GM12878 (cell line): Measurements from ENCODE around the gene ADD1. TPM values are rescaled to one million over a fixed set of nuclear protein-coding genes. Genes with fewer than 3 reads are reported as not detected.
A peak's percentile ranks its signal among the peaks of the same experiment; 100 is the strongest.

Experiments
- ATAC-seq: fragments of 200-7000 bp; cut with Tn5 transposase; 3 replicates; pipeline ENCODE4 v1.9.1; 2020; ENCODE audit warnings: mild to moderate bottlenecking, moderate library complexity
- BruUV-seq: library from RNA; stranded (reverse); fragments of 400-500 nt; replicated peaks from 2 replicates; lab custom pipeline; 2021; lab: Mats Ljungman, UMichigan
- CTCF ChIA-PET: fragments of 300-600 bp; sonication (Branson Sonifier 250); formaldehyde crosslinking; extraction: SDS; loops from one replicate; lab custom pipeline; 2021; ENCODE audit warnings: inconsistent platforms; lab: Yijun Ruan, JAX
- POLR2A ChIA-PET: fragments of 350-600 bp; formaldehyde crosslinking; extraction: SDS; loops from one replicate; lab custom pipeline; 2021; ENCODE audit warnings: inconsistent platforms; lab: Charles Lee
- RAD21 ChIA-PET: fragments of 300-600 bp; sonication (Branson Sonifier 250); formaldehyde crosslinking; loops from one replicate; lab custom pipeline; 2023; ENCODE audit warnings: antibody characterized with exemption; ENCODE audit not compliant: unreplicated experiment; lab: Charles Lee
- SMC1A ChIA-PET: fragments of 300-600 bp; sonication (Branson Sonifier 250); formaldehyde crosslinking; loops from one replicate; lab custom pipeline; 2023; ENCODE audit not compliant: unreplicated experiment, uncharacterized antibody; lab: Charles Lee
- DNase-seq: peaks from one replicate; pipeline ENCODE4 v3.0.0-alpha.2; 2011; ENCODE audit warnings: low read depth, low spot score
- FAIRE-seq: peaks from 3 replicates; lab custom pipeline; 2011; peaks lifted over from hg19 to GRCh38; lab: Jason Lieb, UNC
- H2AFZ ChIP-seq: 2 replicates; pipeline ENCODE4 v1.6.0; 2011; ENCODE audit warnings: low read depth, low read length, control low read depth; ENCODE audit not compliant: control insufficient read depth
- H3K27ac ChIP-seq: 2 replicates; pipeline ENCODE4 v1.5.1; 2011; ENCODE audit warnings: control low read depth; ENCODE audit not compliant: control insufficient read depth, insufficient read depth
- H3K27me3 ChIP-seq, 2 experiments: replicated peaks in 1 of 2; 2 replicates each; pipeline versions ENCODE4 v1.6.0 to v1.6.1; 2011; ENCODE audit warnings: low read length in 1 of 2; ENCODE audit not compliant: control insufficient read depth in 2 of 2, insufficient read depth in 2 of 2
- H3K36me3 ChIP-seq, 2 experiments: 2 replicates each; pipeline ENCODE4 v1.5.1; 2011; ENCODE audit warnings: low read length in 1 of 2; ENCODE audit not compliant: control insufficient read depth in 2 of 2, insufficient read depth in 2 of 2
- H3K4me1 ChIP-seq: 2 replicates; pipeline ENCODE4 v1.6.1; 2011; ENCODE audit warnings: mild to moderate bottlenecking, low read length, moderate library complexity, mixed read lengths; ENCODE audit not compliant: control insufficient read depth, insufficient read depth
- H3K4me2 ChIP-seq: 2 replicates; pipeline ENCODE4 v1.6.0; 2011; ENCODE audit warnings: control low read depth; ENCODE audit not compliant: control insufficient read depth, insufficient read depth
- H3K4me3 ChIP-seq: fragments of 200-600 bp; sonication (generic); 2 replicates; pipeline ENCODE4 v1.5.1; 2016
- H3K79me2 ChIP-seq: 2 replicates; pipeline ENCODE4 v1.6.0; 2011; ENCODE audit warnings: low read length; ENCODE audit not compliant: control insufficient read depth, insufficient read depth
- H3K9ac ChIP-seq: 2 replicates; pipeline ENCODE4 v1.8.0; 2011; ENCODE audit warnings: low read length, control low read depth, mixed read lengths; ENCODE audit not compliant: control insufficient read depth, insufficient read depth
- H3K9me3 ChIP-seq: replicated peaks from 3 replicates; pipeline ENCODE4 v1.5.1; 2011; ENCODE audit warnings: mild to moderate bottlenecking, low read length; ENCODE audit not compliant: control insufficient read depth, insufficient read depth
- H4K20me1 ChIP-seq: 2 replicates; pipeline ENCODE4 v1.6.0; 2011; ENCODE audit not compliant: control insufficient read depth, insufficient read depth
- BHLHE40 ChIP-seq, 2 experiments: fragments of 450-650 bp in 1 of 2; IDR thresholded peaks; 2 replicates each; pipeline ENCODE4 v1.6.1; 2011 to 2017; ENCODE audit warnings: low read depth in 2 of 2, borderline replicate concordance in 1 of 2, improper control_type of control experiment in 1 of 2, low read length in 1 of 2, mild to moderate bottlenecking in 1 of 2
- EED ChIP-seq: sonication (generic); IDR thresholded peaks from 2 replicates; pipeline ENCODE4 v1.6.1; 2016; ENCODE audit warnings: antibody characterized with exemption, low read depth
- HCFC1 ChIP-seq: fragments of 150-350 bp; IDR thresholded peaks from 2 replicates; pipeline ENCODE4 v1.6.1; 2014; ENCODE audit warnings: low read length
- IRF3 ChIP-seq: fragments of 450-650 bp; IDR thresholded peaks from 2 replicates; pipeline ENCODE4 v1.6.1; 2014; ENCODE audit warnings: mild to moderate bottlenecking
- KAT2A ChIP-seq: conservative IDR thresholded peaks from 2 replicates; pipeline ENCODE4 v1.6.1; 2011; ENCODE audit warnings: low read depth, low read length; ENCODE audit not compliant: control insufficient read depth
- NFYB ChIP-seq: IDR thresholded peaks from 2 replicates; pipeline ENCODE4 v1.6.1; 2011; ENCODE audit warnings: low read depth, mild to moderate bottlenecking, low read length, improper control_type of control experiment, moderate library complexity; ENCODE audit not compliant: insufficient read depth
- NR2F1 ChIP-seq: fragments of 450-650 bp; conservative IDR thresholded peaks from 2 replicates; pipeline ENCODE4 v1.6.1; 2017; ENCODE audit warnings: mild to moderate bottlenecking
- PRDM15 ChIP-seq: fragments of 450-650 bp; formaldehyde crosslinking; IDR thresholded peaks from 2 replicates; pipeline ENCODE4 v1.4.0; 2020; ENCODE audit warnings: mild to moderate bottlenecking, moderate library complexity
- SRF ChIP-seq, 2 experiments: IDR thresholded peaks; 2 replicates each; pipeline ENCODE4 v1.6.1; 2011; ENCODE audit warnings: low read depth in 2 of 2, low read length in 2 of 2, mild to moderate bottlenecking in 1 of 2, moderate library complexity in 1 of 2
- SUPT20H ChIP-seq: IDR thresholded peaks from 2 replicates; pipeline ENCODE4 v1.6.1; 2011; ENCODE audit warnings: low read depth, mild to moderate bottlenecking, low read length, moderate library complexity, borderline replicate concordance; ENCODE audit not compliant: control insufficient read depth
- ZBED1 ChIP-seq: IDR thresholded peaks from 2 replicates; pipeline ENCODE4 v1.6.1; 2016; ENCODE audit warnings: borderline replicate concordance
- ZBTB40 ChIP-seq: fragments of 450-650 bp; IDR thresholded peaks from 2 replicates; pipeline ENCODE4 v1.6.1; 2016; ENCODE audit warnings: mild to moderate bottlenecking, moderate library complexity, borderline replicate concordance
- ZNF24 ChIP-seq: fragments of 450-650 bp; IDR thresholded peaks from 2 replicates; pipeline ENCODE4 v1.6.1; 2017; ENCODE audit warnings: antibody characterized with exemption, mild to moderate bottlenecking
- WGBS: methylation state at CpG from one replicate; pipeline ENCODE4 v1.1.6; 2016; ENCODE audit warnings: low lambda C conversion rate; ENCODE audit not compliant: insufficient replicate concordance, insufficient coverage; ENCODE audit errors: missing lambda C conversion rate; 5-methylcytosine and 5-hydroxymethylcytosine counted together
- in situ Hi-C: fragments of 300-500 bp; cut with MboI; formaldehyde crosslinking; loops from 9 replicates; pipeline ENCODE4 v1.14.3; 2018; ENCODE audit warnings: mixed read lengths
- intact Hi-C: fragments of 100-400 bp; cut with micrococcal nuclease; formaldehyde crosslinking; loops from one replicate; pipeline ENCODE4 v1.14.2; 2022; ENCODE audit not compliant: unreplicated experiment
- polyA plus RNA-seq, 11 experiments: library from polyadenylated mRNA; depleted of rRNA in 4 of 11; unstranded in 6 of 11; stranded (reverse) in 5 of 11; fragments of >200 nt; fragmentation: Nextera tagmentation in 4 of 11; fragmentation: Illumina TruSeq in 1 of 11; extraction: Ambion mirVana in 4 of 11; extraction: Trizol in 1 of 11; gene quantifications; 1 replicate in 1 of 11; 2 replicates in 10 of 11; pipeline versions ENCODE4 v1.2.1 to v1.2.3, GENCODE V29; 2011 to 2016; ENCODE audit warnings: inconsistent platforms in 2 of 11, missing spikeins in 2 of 11, low read depth in 1 of 11
- total RNA-seq, 4 experiments: library from RNA; depleted of rRNA in 3 of 4; stranded (reverse); fragments of >200 nt in 3 of 4; fragmentation: Illumina TruSeq in 1 of 4; extraction: Trizol in 1 of 4; gene quantifications; 2 replicates each; pipeline versions ENCODE4 v1.2.1 to v1.2.3, GENCODE V29; 2013 to 2021

The ADD1 gene
- total and polyA plus RNA-seq, 10 of the 15 experiments (the other 5 are each of a cell fraction or from before 2014, with no cell fraction given) = 21.6 to 182 (median 105) TPM

GRCh38 chr4:2944586-2945526 lies 101.2 kb downstream of the ADD1 start:
- ChIA-PET SMC1A (interaction anchor here (1.9 kb wide), 1 partner anchor 9 kb away, joined by 6 read pairs; no protein-coding TSS in a partner anchor), CTCF (interaction anchor here (0.6 to 2.1 kb wide), 3 partner anchors 9 to 250 kb away, joined by 3 to 10 read pairs (median 3); no protein-coding TSS in a partner anchor), POLR2A (no interaction called here), RAD21 (interaction anchor here (0.7 kb wide), 1 partner anchor 9 kb away, joined by 4 read pairs; no protein-coding TSS in a partner anchor)
- Histone ChIP-seq H3K9me3 (no peaks in the 10 kb centered on the region), H3K9ac (no peak overlapping the region), H2AFZ (no peak overlapping the region), H3K36me3 (peaks cover 58 to 69% of the 10 kb centered on the region in 2 experiments), H3K27me3 (no peaks in the 10 kb centered on the region), H3K4me1 (no peaks in the 10 kb centered on the region), H3K4me3 (no peak overlapping the region), H3K27ac (no peak overlapping the region), H4K20me1 (no peaks in the 10 kb centered on the region; the same call in 1 of the 2 replicates), H3K79me2 (peaks cover 1% of the 10 kb centered on the region), H3K4me2 (no peak overlapping the region)
- no peak for DNase-seq
- TSS peak; percentile 29 for BruUV-seq
- in situ Hi-C loops (loop anchor here (25.0 kb wide), 1 partner anchor 183 kb away; the partner anchor contains the start of gene TNIP2), intact Hi-C loops (no loop called here)
- no peak for FAIRE-seq
- WGBS = 82% methylated on average over 30 of the region's 30 CpGs
- ATAC-seq = no peak
- TF ChIP-seq ZBED1 (no peak), ZNF24 (no peak), SUPT20H (no peak), IRF3 (no peak), NR2F1 (no peak), KAT2A (no peak), EED (no peak), PRDM15 (CRISPR knock-in tag) (no peak), SRF (IDR thresholded peaks at IDR 0.05; ENCODE audit: low read depth in 2 of 2, low read length in 2 of 2) (no peak), NFYB (no peak), HCFC1 (no peak), BHLHE40 (IDR thresholded peaks at IDR 0.05; ENCODE audit: borderline replicate concordance in 1 of 2, low read depth in 2 of 2, low read length in 1 of 2) (no peak), ZBTB40 (no peak)
